Mucosa of descending colon (tissue), 3 donors: ENCODE measurements around the gene PRG3. TPM values are rescaled to one million over a fixed set of nuclear protein-coding genes. Genes with fewer than 3 reads are reported as not detected.

Experiments used
- ATAC-seq: fragments of 200-7000 bp; cut with Tn5 transposase; one replicate; pipeline ENCODE4 v1.9.1; 2020; ENCODE audit warnings: mild to moderate bottlenecking, moderate library complexity
- DNase-seq, 3 donors: peaks; one replicate each; pipeline ENCODE4 v3.0.0-alpha.2; 2020
- H3K36me3 ChIP-seq: fragments of 200-600 bp; one replicate; pipeline ENCODE4 v1.8.0; 2021; ENCODE audit warnings: low read depth, mild to moderate bottlenecking
- H3K4me1 ChIP-seq: fragments of 200-600 bp; one replicate; pipeline ENCODE4 v1.8.0; 2021; ENCODE audit warnings: low read depth, mild to moderate bottlenecking
- H3K4me3 ChIP-seq: fragments of 200-600 bp; one replicate; pipeline ENCODE4 v1.8.0; 2021; ENCODE audit warnings: mild to moderate bottlenecking
- H3K9me3 ChIP-seq: fragments of 200-600 bp; one replicate; pipeline ENCODE4 v1.8.0; 2021; ENCODE audit warnings: mild to moderate bottlenecking
- CTCF ChIP-seq: fragments of 200-600 bp; IDR thresholded peaks from one replicate; pipeline ENCODE4 v1.8.0; 2022; ENCODE audit warnings: antibody characterized with exemption, mild to moderate bottlenecking
- intact Hi-C, 2 donors: fragments of 100-400 bp; cut with DNase I in 1 of 2; cut with micrococcal nuclease in 1 of 2; formaldehyde crosslinking; loops; one replicate each; pipeline versions ENCODE4 v1.11.0 to v1.11.1; 2022; cut with DNase I, micrococcal nuclease
- total RNA-seq, 3 donors: library from RNA; stranded (reverse); fragmentation: NEBNext Ultra II Directional in 2 of 3; extraction: Animal tissue kit (Norgen Biotek cat#: 25700) in 2 of 3; gene quantifications; one replicate each; pipeline versions ENCODE4 v1.2.1 to v1.2.4, GENCODE V29; 2021 to 2023
- donor health status: DM: no; HTN: no; CAD: no; lungs with moderate emphysema.
- donor health status: DM: no; HTN: no; CAD: no.
- donor health status: DM: no; HTN: yes; CAD: no.

PRG3 gene
- total RNA-seq, 3 donors from 2014 or later: not detected

- TF ChIP-seq CTCF: no peak
- ATAC-seq: no peak
- intact Hi-C loops: no loop called here
Measured at GRCh38 chr11:57378186-57378585, 2.8 kb downstream of the PRG3 start.

GRCh38 chr11:57377107-57377506 is 3.8 kb downstream of the PRG3 start:
- no peak overlapping the region for H3K4me3 ChIP-seq
- no peak for DNase-seq
- no peaks in the 10 kb centered on the region for H3K9me3 ChIP-seq
- H3K36me3 ChIP-seq: no peaks in the 10 kb centered on the region
- no peak for TF ChIP-seq CTCF
- H3K4me1 ChIP-seq: no peaks in the 10 kb centered on the region
- no peak for ATAC-seq
- intact Hi-C loops: no loop called here

More at GRCh38 chr11:57378186-57378585, 2.8 kb downstream of the PRG3 start:
- no peaks in the 10 kb centered on the region for H3K9me3 ChIP-seq
- no peaks in the 10 kb centered on the region for H3K4me1 ChIP-seq
- no peaks in the 10 kb centered on the region for H3K36me3 ChIP-seq
- no peak overlapping the region for H3K4me3 ChIP-seq
- no peak for DNase-seq

- TF ChIP-seq CTCF: no peak
- Histone ChIP-seq H3K4me1 (no peaks in the 10 kb centered on the region), H3K9me3 (no peaks in the 10 kb centered on the region), H3K36me3 (no peaks in the 10 kb centered on the region), H3K4me3 (no peak overlapping the region)
- no peak for DNase-seq
- ATAC-seq: no peak
- intact Hi-C loops: no loop called here
Measured at GRCh38 chr11:57376095-57377090, 4.6 kb downstream of the PRG3 start.

GRCh38 chr11:57375490-57375889 is 5.5 kb downstream of the PRG3 start:
- ATAC-seq (no peak), DNase-seq (no peak)
- no peak for TF ChIP-seq CTCF
- intact Hi-C loops: no loop called here
- H3K9me3 ChIP-seq: no peaks in the 10 kb centered on the region
- no peaks in the 10 kb centered on the region for H3K36me3 ChIP-seq
- no peak overlapping the region for H3K4me3 ChIP-seq
- H3K4me1 ChIP-seq: no peaks in the 10 kb centered on the region

- no peak for DNase-seq
- no peak for ATAC-seq
- no peaks in the 10 kb centered on the region for H3K36me3 ChIP-seq
- no peaks in the 10 kb centered on the region for H3K4me1 ChIP-seq
- H3K4me3 ChIP-seq: no peak overlapping the region
- intact Hi-C loops: no loop called here
- H3K9me3 ChIP-seq: no peaks in the 10 kb centered on the region
- TF ChIP-seq CTCF: no peak
Measured at GRCh38 chr11:57374966-57375365, 6.0 kb downstream of the PRG3 start.
